Measurements from ENCODE around the gene PET117.
A peak's percentile ranks its signal among the peaks of the same experiment; 100 is the strongest.
"Not testable (repeated sequence)": the region's sequence is repeated elsewhere in the genome, so short reads cannot be mapped to it uniquely, and the experiment has no call there.

Gene PET117

GRCh38 chr20:18137412-18138265 is at the start of gene PET117, which contains the start of gene KAT14:
Gene PET117 (plus strand): TSS chr20:18137863. CDS start chr20:18137956, 93 bp downstream.
Gene KAT14 (plus strand): TSS chr20:18137863. CDS start chr20:18142661, 4,798 bp downstream.
- DNase-seq (ENCODE audit: low read depth in 2 of 2): peak; percentile 77 to 87

GRCh38 chr20:18088298-18088697 is 49.4 kb upstream of the PET117 start:
- not testable (repeated sequence) for DNase-seq (ENCODE audit: low read depth in 2 of 2)

- not testable (repeated sequence) for DNase-seq (ENCODE audit: low read depth in 2 of 2)
These were observed 48.8 kb upstream of the PET117 start for GRCh38 chr20:18088841-18089240.

- DNase-seq (ENCODE audit: low read depth in 2 of 2): no peak
These were observed 47.6 kb upstream of the PET117 start for GRCh38 chr20:18090044-18090443.

GRCh38 chr20:18090477-18090876 is 47.2 kb upstream of the PET117 start:
- no peak for DNase-seq (ENCODE audit: low read depth in 2 of 2)

GRCh38 chr20:18091623-18092022 is 46.0 kb upstream of the PET117 start:
- DNase-seq (ENCODE audit: low read depth in 2 of 2): no peak

- DNase-seq (ENCODE audit: low read depth in 2 of 2): no peak
These were observed 44.8 kb upstream of the PET117 start for GRCh38 chr20:18092890-18093289.

- DNase-seq (ENCODE audit: low read depth in 2 of 2): no peak
These were observed 44.3 kb upstream of the PET117 start for GRCh38 chr20:18093388-18093787.

GRCh38 chr20:18094191-18094590 is 43.5 kb upstream of the PET117 start:
- no peak for DNase-seq (ENCODE audit: low read depth in 2 of 2)

- not testable (repeated sequence) for DNase-seq (ENCODE audit: low read depth in 2 of 2)
These were observed 37.1 kb upstream of the PET117 start for GRCh38 chr20:18100569-18100968.

GRCh38 chr20:18101125-18101810 is 36.4 kb upstream of the PET117 start:
- no peak for DNase-seq (ENCODE audit: low read depth in 2 of 2)

GRCh38 chr20:18103497-18103896 is 34.2 kb upstream of the PET117 start:
- DNase-seq (ENCODE audit: low read depth in 2 of 2): no peak

GRCh38 chr20:18108326-18108725 is 29.3 kb upstream of the PET117 start:
- DNase-seq (ENCODE audit: low read depth in 2 of 2): no peak

- not testable (repeated sequence) for DNase-seq (ENCODE audit: low read depth in 2 of 2)
These were observed 9.1 kb upstream of the PET117 start for GRCh38 chr20:18128574-18128973.

GRCh38 chr20:18132663-18133062 is 5.0 kb upstream of the PET117 start:
- no peak for DNase-seq (ENCODE audit: low read depth in 2 of 2)

GRCh38 chr20:18133962-18134361 is 3.7 kb upstream of the PET117 start:
- no peak for DNase-seq (ENCODE audit: low read depth in 2 of 2)

- DNase-seq (ENCODE audit: low read depth in 2 of 2): no peak
These were observed 561 bp downstream of the PET117 start for GRCh38 chr20:18138266-18138582.

- no peak for DNase-seq (ENCODE audit: low read depth in 2 of 2)
These were observed 1.2 kb downstream of the PET117 start for GRCh38 chr20:18138639-18139583.

- no peak for DNase-seq (ENCODE audit: low read depth in 2 of 2)
These were observed 2.2 kb downstream of the PET117 start for GRCh38 chr20:18139832-18140231.

- DNase-seq (ENCODE audit: low read depth in 2 of 2): no peak
These were observed 7.0 kb downstream of the PET117 start for GRCh38 chr20:18144541-18145099.

GRCh38 chr20:18154342-18154741 is 16.7 kb downstream of the PET117 start:
- no peak for DNase-seq (ENCODE audit: low read depth in 2 of 2)

- DNase-seq (ENCODE audit: low read depth in 2 of 2): no peak
These were observed 18.4 kb downstream of the PET117 start for GRCh38 chr20:18156045-18156444.
